ENCODE measurements around the gene MAP6. TPM values are rescaled to one million over a fixed set of nuclear protein-coding genes. Genes with fewer than 3 reads are reported as not detected.

MAP6 gene
- total RNA-seq, 1 donor from 2014 or later = 10.4 TPM

DNA sequence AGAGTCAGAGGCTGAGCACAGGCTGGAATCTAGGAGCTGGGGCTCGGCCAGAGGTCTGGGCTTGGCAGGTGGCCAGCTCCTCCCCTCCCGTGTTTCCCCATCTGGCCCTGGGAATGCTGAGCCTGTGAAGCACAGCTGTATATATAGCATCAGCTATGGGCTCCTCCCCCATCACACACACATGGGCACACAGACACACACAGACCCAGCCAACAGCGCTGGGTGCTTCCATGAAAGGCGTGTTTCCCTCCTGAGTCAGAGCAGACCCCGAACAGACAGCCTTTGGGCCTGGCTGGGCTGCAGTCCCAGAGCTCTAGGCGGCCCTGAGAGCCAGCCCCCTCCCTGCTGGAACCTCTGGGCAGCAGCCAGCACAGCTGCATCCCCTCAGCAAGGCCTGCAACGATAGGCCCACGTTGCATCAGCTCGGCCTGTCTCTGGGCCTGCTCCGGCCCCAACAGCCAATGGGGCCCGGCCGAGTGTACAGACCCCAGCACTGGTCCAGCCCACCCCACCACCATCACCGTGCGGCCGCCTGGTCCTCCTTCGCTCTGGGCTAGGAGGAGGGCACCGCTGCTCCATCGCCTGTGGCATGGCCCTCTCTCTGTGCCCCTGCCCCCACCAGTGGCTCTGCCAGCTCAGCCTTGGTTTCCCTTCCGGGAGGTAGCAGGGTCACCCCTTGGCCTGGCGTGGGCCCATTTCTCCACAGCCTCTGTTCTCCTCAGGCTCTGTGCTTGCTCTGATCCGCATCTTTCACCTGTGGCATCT is 114.4 kb downstream of the MAP6 start:
- DNase-seq (ENCODE audit: low spot score) = peak; percentile 100

- no peak for DNase-seq (ENCODE audit: low spot score)
Measured at GRCh38 chr11:75553889-75554257, 115.0 kb downstream of the MAP6 start.

- DNase-seq (ENCODE audit: low spot score) = no peak
Measured at GRCh38 chr11:75553182-75553581, 115.7 kb downstream of the MAP6 start.

DNA sequence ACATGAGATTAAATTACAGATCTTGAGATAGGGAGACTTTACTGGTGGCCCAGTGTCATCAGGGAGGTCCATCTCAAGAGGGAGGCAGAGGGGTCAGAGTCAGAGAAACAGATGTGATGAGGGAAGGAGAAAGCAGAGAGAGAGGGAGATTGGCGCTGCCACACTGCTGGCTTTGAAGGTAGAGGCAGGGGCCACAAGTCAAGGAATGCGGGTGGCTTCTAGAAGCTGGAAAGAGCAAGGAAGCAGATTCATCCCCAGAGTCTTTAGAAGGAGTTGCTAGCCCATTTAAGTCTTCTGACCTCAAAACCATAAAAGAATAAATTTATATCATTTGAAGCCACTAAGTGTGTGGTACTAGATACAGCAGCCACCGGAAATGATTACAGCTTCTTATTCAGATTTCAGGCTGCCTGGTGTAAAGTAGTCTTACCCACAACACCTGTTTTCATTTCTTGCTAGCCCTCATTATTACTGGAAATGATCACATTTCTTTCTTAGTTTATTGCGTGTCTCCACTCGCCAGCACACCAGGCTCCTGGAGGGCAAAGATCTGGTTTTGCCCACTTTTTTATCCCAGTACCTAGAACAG is 119.4 kb downstream of the MAP6 start:
- no peak for DNase-seq (ENCODE audit: low spot score)

DNA sequence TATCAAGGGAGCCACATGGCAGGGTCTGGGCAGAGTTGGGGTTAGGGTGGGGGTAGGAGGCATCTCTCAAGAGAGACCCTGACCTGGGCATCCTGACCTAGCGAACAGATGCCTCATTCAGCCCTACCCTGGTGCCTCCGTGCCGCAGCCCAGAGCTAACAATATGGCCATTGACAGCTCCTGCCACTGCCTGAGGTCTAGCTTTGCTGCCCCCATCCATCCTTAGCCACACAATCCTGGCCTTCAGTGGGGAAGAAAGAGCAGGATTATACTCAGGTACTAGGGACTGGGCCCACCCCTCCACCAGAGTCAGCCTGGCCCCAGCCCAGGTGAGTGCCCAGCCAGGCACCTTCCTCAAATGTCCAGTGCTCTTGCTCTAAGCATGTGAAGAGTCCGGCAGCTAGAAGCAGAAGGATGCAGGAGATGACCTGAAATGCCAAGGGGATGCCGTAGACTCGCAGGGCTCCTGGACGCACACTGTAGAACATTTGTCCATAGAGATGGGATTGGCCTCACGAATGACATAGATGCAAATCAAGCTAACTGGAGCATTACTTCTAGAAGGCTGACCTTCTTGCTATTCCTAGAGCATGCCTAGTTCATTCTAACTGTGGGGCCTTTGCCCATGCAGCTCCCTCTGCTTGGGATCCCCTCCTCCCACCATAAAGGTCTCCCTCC is 120.1 kb downstream of the MAP6 start:
- DNase-seq (ENCODE audit: low spot score) = no peak

DNA sequence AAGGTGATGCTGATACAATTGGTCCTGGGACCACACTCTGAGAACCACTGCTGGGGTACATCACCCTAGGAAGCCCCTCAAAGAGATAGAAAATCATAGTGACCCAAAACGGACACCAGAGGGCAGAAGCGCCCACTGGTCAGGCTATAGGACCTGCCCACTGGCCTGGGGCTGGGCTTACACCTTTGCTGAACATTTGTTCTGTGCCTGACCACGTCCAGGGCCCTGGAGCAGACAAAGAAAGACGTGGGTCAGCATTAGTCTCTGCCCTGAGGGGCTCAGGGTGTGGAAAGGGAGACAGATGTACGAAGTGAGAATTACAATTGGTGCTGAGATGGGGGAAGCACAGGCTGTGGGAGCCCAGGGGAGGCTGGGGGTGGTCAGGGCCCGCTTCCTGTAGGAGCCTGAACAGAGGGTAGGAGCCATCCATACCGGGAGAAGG is 121.2 kb downstream of the MAP6 start:
- DNase-seq (ENCODE audit: low spot score) = peak; percentile 79

DNA sequence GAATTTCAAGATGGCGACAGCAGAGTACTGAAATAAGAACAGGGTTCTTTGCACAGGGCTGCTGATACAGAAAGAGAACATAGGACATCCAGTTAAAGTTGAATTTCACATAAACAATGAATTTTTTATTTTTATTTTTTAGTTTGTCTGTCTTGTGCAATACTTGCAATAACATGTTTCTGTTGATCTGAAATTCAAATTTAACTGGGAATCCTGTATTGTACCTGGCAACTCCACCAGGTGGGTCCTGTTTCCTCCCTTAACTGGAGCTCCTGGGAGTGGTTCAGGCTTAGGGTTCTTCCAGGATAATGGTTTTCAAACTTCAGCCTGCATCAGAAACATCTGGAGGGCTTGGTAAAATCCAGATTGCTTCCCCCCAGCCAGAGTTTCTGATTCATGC is 121.7 kb downstream of the MAP6 start:
- no peak for DNase-seq (ENCODE audit: low spot score)

DNA sequence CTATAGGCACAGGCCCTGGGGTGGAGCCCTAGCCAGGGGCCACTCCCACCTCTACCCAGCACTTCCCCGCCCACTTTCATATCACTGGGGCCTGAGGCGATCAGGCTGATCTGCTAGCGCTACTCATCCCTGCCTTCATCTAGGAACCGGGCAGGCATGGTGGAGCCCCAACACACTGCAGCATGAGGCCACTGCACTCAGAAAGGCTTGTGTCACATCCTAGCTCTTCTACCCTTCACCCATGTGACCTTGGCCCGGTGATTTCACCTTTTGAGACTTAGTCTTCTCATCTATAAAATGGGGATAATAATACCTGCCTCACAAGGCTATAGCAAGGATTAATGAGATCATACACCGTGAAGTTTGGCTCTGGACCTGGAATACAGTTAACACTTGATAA is 125.0 kb downstream of the MAP6 start:
- no peak for DNase-seq (ENCODE audit: low spot score)

- DNase-seq (ENCODE audit: low spot score) = no peak
Measured at GRCh38 chr11:75542088-75542438, 126.8 kb downstream of the MAP6 start.

DNA sequence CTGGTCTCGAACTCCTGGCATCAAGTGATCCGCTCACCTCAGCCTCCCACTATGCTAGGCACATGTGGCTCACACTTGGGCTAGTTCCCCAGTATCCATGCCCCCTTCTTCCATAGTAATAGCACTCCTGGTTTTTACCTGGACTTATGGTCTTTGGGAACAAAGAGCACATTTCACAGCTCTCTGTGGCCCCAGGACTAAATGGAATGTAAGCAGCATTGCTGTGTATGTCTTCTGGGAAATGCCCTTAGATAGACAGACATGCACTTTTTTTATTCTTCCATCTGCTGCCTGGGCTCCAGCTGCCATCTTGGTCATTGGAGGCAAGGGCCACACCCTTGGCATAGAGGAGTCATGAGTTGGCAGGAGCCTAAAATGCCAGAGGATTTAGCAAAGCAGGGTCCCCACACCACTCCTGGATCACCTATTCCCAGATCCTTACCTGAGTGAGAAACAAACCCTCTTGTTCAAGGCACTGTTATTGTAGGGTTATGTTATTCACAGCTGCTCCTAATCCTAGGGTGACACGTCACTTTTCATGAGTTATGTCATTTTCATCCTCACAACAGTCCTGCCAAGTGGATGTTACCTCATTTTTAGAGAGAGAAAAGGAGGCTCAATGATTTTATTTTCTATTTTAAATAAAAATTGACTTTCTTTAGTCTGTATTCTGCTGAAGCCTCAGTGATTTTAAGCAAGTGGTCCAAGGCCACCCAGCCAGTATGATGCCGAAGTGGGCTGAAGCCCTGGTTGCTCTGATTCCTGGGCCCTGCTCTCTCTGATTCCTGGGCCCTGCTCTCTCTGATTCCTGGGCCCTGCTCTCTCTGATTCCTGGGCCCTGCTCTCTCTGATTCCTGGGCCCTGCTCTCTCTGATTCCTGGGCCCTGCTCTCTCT is 127.4 kb downstream of the MAP6 start:
- no peak for DNase-seq (ENCODE audit: low spot score)

- peak; percentile 63 for DNase-seq (ENCODE audit: low spot score)
Measured at GRCh38 chr11:75539459-75540334, 129.1 kb downstream of the MAP6 start.

- DNase-seq (ENCODE audit: low spot score) = no peak
Measured at GRCh38 chr11:75538150-75538942, 130.5 kb downstream of the MAP6 start.

DNA sequence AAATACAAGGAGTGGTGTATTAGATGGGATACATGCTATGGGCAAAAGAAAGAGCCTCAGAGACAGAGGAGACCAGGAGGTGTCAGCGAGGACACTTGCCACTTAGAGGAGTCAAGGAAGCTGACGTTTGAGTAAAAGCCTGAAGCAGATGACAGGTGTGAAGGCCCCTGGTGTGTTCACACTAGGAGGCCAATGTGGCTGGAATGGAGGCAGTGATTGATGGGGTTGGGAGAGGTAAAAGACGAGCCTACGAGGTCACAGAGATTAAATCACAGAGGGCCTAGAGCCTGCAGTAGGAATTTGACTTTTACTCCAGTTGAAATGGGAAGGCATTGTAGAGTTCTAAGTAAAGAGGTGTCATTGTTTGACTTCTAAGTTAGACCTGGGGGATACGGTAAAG is 131.1 kb downstream of the MAP6 start:
- DNase-seq (ENCODE audit: low spot score) = no peak

Other genes with a start within 250 kb of the MAP6 start
- 5.3 TPM for gene KLHL35, start 235.8 kb downstream of the MAP6 start, total RNA-seq (ENCODE audit: insufficient read depth, low replicate concordance)
- gene GDPD5, start 143.1 kb downstream of the MAP6 start, total RNA-seq (ENCODE audit: insufficient read depth, low replicate concordance) = 54.4 TPM
- gene SERPINH1, start 106.8 kb downstream of the MAP6 start, total RNA-seq (ENCODE audit: insufficient read depth, low replicate concordance) = 1,357 TPM
- 1.9 TPM for gene MOGAT2, start 48.8 kb upstream of the MAP6 start, total RNA-seq (ENCODE audit: insufficient read depth, low replicate concordance)
- gene DGAT2, start 99.7 kb upstream of the MAP6 start, total RNA-seq (ENCODE audit: insufficient read depth, low replicate concordance) = 1.7 TPM
- 20.0 TPM for gene UVRAG, start 146.2 kb upstream of the MAP6 start, total RNA-seq (ENCODE audit: insufficient read depth, low replicate concordance)

Measured in umbilical cord (tissue), 2 donors.